Suprapubic skin (tissue), 4 donors: ENCODE data around the gene MMP28.

Experiments
- EP300 ChIP-seq: sonication (generic); formaldehyde crosslinking; IDR thresholded peaks from one replicate; pipeline ENCODE4 v1.6.1; 2017; ENCODE audit warnings: antibody characterized with exemption
- POLR2A ChIP-seq, 2 donors: fragments of 450-650 bp; IDR thresholded peaks; one replicate each; pipeline ENCODE4 v1.6.1; 2017; ENCODE audit warnings: antibody characterized with exemption in 2 of 2, mild to moderate bottlenecking in 2 of 2, moderate library complexity in 2 of 2
- POLR2AphosphoS5 ChIP-seq, 3 donors: sonication (generic); formaldehyde crosslinking; IDR thresholded peaks; one replicate each; pipeline ENCODE4 v1.6.1; 2017; ENCODE audit warnings: antibody characterized with exemption in 3 of 3
- TF ChIP-seq, protein P1 (sequence below), 2 donors: fragments of 200-600 bp in 1 of 2; fragments of 450-650 bp in 1 of 2; sonication (generic) in 1 of 2; IDR thresholded peaks; one replicate each; pipeline ENCODE4 v1.5.1; 2016 to 2019; ENCODE audit warnings: antibody characterized with exemption in 2 of 2, mild to moderate bottlenecking in 1 of 2, moderate library complexity in 1 of 2

DNA sequence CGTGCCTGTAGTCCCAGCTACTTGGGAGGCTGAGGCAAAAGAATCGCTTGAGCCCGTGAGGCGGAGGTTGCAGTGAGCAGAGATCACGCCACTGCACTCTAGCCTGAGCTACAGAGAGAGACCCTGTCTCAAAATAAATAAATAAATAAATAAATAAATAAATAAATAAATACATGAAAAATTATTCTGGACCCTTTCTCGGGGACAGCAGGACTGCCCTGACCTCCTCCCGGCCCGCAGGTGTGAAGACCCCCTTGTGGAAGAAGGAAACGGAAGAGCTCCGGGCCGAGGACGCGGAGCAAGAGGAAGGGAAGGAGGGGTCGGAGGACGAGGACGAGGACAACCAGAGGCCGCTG lies 31.7 kb downstream of the MMP28 start:
- TF ChIP-seq, protein P1, sequence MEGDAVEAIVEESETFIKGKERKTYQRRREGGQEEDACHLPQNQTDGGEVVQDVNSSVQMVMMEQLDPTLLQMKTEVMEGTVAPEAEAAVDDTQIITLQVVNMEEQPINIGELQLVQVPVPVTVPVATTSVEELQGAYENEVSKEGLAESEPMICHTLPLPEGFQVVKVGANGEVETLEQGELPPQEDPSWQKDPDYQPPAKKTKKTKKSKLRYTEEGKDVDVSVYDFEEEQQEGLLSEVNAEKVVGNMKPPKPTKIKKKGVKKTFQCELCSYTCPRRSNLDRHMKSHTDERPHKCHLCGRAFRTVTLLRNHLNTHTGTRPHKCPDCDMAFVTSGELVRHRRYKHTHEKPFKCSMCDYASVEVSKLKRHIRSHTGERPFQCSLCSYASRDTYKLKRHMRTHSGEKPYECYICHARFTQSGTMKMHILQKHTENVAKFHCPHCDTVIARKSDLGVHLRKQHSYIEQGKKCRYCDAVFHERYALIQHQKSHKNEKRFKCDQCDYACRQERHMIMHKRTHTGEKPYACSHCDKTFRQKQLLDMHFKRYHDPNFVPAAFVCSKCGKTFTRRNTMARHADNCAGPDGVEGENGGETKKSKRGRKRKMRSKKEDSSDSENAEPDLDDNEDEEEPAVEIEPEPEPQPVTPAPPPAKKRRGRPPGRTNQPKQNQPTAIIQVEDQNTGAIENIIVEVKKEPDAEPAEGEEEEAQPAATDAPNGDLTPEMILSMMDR (IDR thresholded peaks at IDR 0.05) = no peak
- TF ChIP-seq POLR2AphosphoS5 (IDR thresholded peaks at IDR 0.05) (no peak), EP300 (no peak), POLR2A (IDR thresholded peaks at IDR 0.05) (no peak)
